ENCODE results near the gene SLC6A11.

The SLC6A11 gene

GRCh38 chr3:10839167-10839566, 23.1 kb downstream of the SLC6A11 start:
- Histone ChIP-seq H3K27me3 (ENCODE audit: control insufficient read depth in 1 of 2, insufficient read depth in 2 of 2, low read length in 2 of 2) (peaks cover 2 to 3% of the 10 kb centered on the region in 2 donors), H3K36me3 (ENCODE audit: control insufficient read depth in 2 of 2, insufficient read depth in 2 of 2, low read length in 2 of 2) (no peaks in the 10 kb centered on the region), H3K9ac (ENCODE audit: low read length in 2 of 2) (no peak overlapping the region), H3K9me3 (ENCODE audit: control insufficient read depth in 2 of 2, low read length in 2 of 2) (no peaks in the 10 kb centered on the region), H3K4me3 (ENCODE audit: low read length in 2 of 2) (no peak overlapping the region), H3K27ac (ENCODE audit: low read length) (no peak overlapping the region), H3K4me1 (ENCODE audit: control insufficient read depth, insufficient read depth, low read length) (peaks cover 7% of the 10 kb centered on the region)

GRCh38 chr3:10841100-10841499, 25.1 kb downstream of the SLC6A11 start:
- H3K4me1 ChIP-seq (ENCODE audit: control insufficient read depth, insufficient read depth, low read length) = peaks cover 7% of the 10 kb centered on the region
- no peaks in the 10 kb centered on the region for H3K9me3 ChIP-seq (ENCODE audit: control insufficient read depth in 2 of 2, low read length in 2 of 2)
- H3K4me3 ChIP-seq (ENCODE audit: low read length in 2 of 2) = no peak overlapping the region
- H3K9ac ChIP-seq (ENCODE audit: low read length in 2 of 2) = no peak overlapping the region
- peaks cover 0 to under 1% of the 10 kb centered on the region in 2 donors for H3K27me3 ChIP-seq (ENCODE audit: control insufficient read depth in 1 of 2, insufficient read depth in 2 of 2, low read length in 2 of 2)
- no peak overlapping the region for H3K27ac ChIP-seq (ENCODE audit: low read length)
- H3K36me3 ChIP-seq (ENCODE audit: control insufficient read depth in 2 of 2, insufficient read depth in 2 of 2, low read length in 2 of 2) = no peaks in the 10 kb centered on the region

- Histone ChIP-seq H3K27ac (ENCODE audit: low read length) (no peak overlapping the region), H3K9me3 (ENCODE audit: control insufficient read depth in 2 of 2, low read length in 2 of 2) (no peaks in the 10 kb centered on the region), H3K4me3 (ENCODE audit: low read length in 2 of 2) (no peak overlapping the region), H3K36me3 (ENCODE audit: control insufficient read depth in 2 of 2, insufficient read depth in 2 of 2, low read length in 2 of 2) (no peaks in the 10 kb centered on the region), H3K27me3 (ENCODE audit: control insufficient read depth in 1 of 2, insufficient read depth in 2 of 2, low read length in 2 of 2) (peaks cover 0 to 4% of the 10 kb centered on the region in 2 donors), H3K4me1 (ENCODE audit: control insufficient read depth, insufficient read depth, low read length) (no peaks in the 10 kb centered on the region), H3K9ac (ENCODE audit: low read length in 2 of 2) (no peak overlapping the region)
Measured at GRCh38 chr3:10843378-10843777, 27.4 kb downstream of the SLC6A11 start.

GRCh38 chr3:10845001-10845761, 29.2 kb downstream of the SLC6A11 start:
- H3K9me3 ChIP-seq (ENCODE audit: control insufficient read depth in 2 of 2, low read length in 2 of 2) = no peaks in the 10 kb centered on the region
- H3K27ac ChIP-seq (ENCODE audit: low read length) = no peak overlapping the region
- no peak overlapping the region for H3K4me3 ChIP-seq (ENCODE audit: low read length in 2 of 2)
- no peaks in the 10 kb centered on the region for H3K36me3 ChIP-seq (ENCODE audit: control insufficient read depth in 2 of 2, insufficient read depth in 2 of 2, low read length in 2 of 2)
- peaks cover 0 to 4% of the 10 kb centered on the region in 2 donors for H3K27me3 ChIP-seq (ENCODE audit: control insufficient read depth in 1 of 2, insufficient read depth in 2 of 2, low read length in 2 of 2)
- H3K4me1 ChIP-seq (ENCODE audit: control insufficient read depth, insufficient read depth, low read length) = no peaks in the 10 kb centered on the region
- no peak overlapping the region for H3K9ac ChIP-seq (ENCODE audit: low read length in 2 of 2)

- no peaks in the 10 kb centered on the region for H3K36me3 ChIP-seq (ENCODE audit: control insufficient read depth in 2 of 2, insufficient read depth in 2 of 2, low read length in 2 of 2)
- no peak overlapping the region for H3K4me3 ChIP-seq (ENCODE audit: low read length in 2 of 2)
- H3K9ac ChIP-seq (ENCODE audit: low read length in 2 of 2) = no peak overlapping the region
- H3K27ac ChIP-seq (ENCODE audit: low read length) = no peak overlapping the region
- H3K9me3 ChIP-seq (ENCODE audit: control insufficient read depth in 2 of 2, low read length in 2 of 2) = no peaks in the 10 kb centered on the region
- no peaks in the 10 kb centered on the region for H3K4me1 ChIP-seq (ENCODE audit: control insufficient read depth, insufficient read depth, low read length)
- peaks cover 0 to 4% of the 10 kb centered on the region in 2 donors for H3K27me3 ChIP-seq (ENCODE audit: control insufficient read depth in 1 of 2, insufficient read depth in 2 of 2, low read length in 2 of 2)
Measured at GRCh38 chr3:10845839-10846656, 30.0 kb downstream of the SLC6A11 start.

GRCh38 chr3:10846657-10846975, 30.6 kb downstream of the SLC6A11 start:
- Histone ChIP-seq H3K4me1 (ENCODE audit: control insufficient read depth, insufficient read depth, low read length) (no peaks in the 10 kb centered on the region), H3K36me3 (ENCODE audit: control insufficient read depth in 2 of 2, insufficient read depth in 2 of 2, low read length in 2 of 2) (no peaks in the 10 kb centered on the region), H3K27ac (ENCODE audit: low read length) (no peak overlapping the region), H3K9me3 (ENCODE audit: control insufficient read depth in 2 of 2, low read length in 2 of 2) (no peaks in the 10 kb centered on the region), H3K9ac (ENCODE audit: low read length in 2 of 2) (no peak overlapping the region), H3K27me3 (ENCODE audit: control insufficient read depth in 1 of 2, insufficient read depth in 2 of 2, low read length in 2 of 2) (peaks cover 0 to 4% of the 10 kb centered on the region in 2 donors), H3K4me3 (ENCODE audit: low read length in 2 of 2) (no peak overlapping the region)

- no peaks in the 10 kb centered on the region for H3K4me1 ChIP-seq (ENCODE audit: control insufficient read depth, insufficient read depth, low read length)
- H3K27ac ChIP-seq (ENCODE audit: low read length) = no peak overlapping the region
- no peak overlapping the region for H3K9ac ChIP-seq (ENCODE audit: low read length in 2 of 2)
- peaks cover 0 to 4% of the 10 kb centered on the region in 2 donors for H3K27me3 ChIP-seq (ENCODE audit: control insufficient read depth in 1 of 2, insufficient read depth in 2 of 2, low read length in 2 of 2)
- no peaks in the 10 kb centered on the region for H3K36me3 ChIP-seq (ENCODE audit: control insufficient read depth in 2 of 2, insufficient read depth in 2 of 2, low read length in 2 of 2)
- no peak overlapping the region for H3K4me3 ChIP-seq (ENCODE audit: low read length in 2 of 2)
- H3K9me3 ChIP-seq (ENCODE audit: control insufficient read depth in 2 of 2, low read length in 2 of 2) = no peaks in the 10 kb centered on the region
Measured at GRCh38 chr3:10848261-10848660, 32.2 kb downstream of the SLC6A11 start.

- Histone ChIP-seq H3K27ac (ENCODE audit: low read length) (no peak overlapping the region), H3K9ac (ENCODE audit: low read length in 2 of 2) (no peak overlapping the region), H3K9me3 (ENCODE audit: control insufficient read depth in 2 of 2, low read length in 2 of 2) (no peaks in the 10 kb centered on the region), H3K4me1 (ENCODE audit: control insufficient read depth, insufficient read depth, low read length) (no peaks in the 10 kb centered on the region), H3K4me3 (ENCODE audit: low read length in 2 of 2) (no peak overlapping the region), H3K36me3 (ENCODE audit: control insufficient read depth in 2 of 2, insufficient read depth in 2 of 2, low read length in 2 of 2) (no peaks in the 10 kb centered on the region), H3K27me3 (ENCODE audit: control insufficient read depth in 1 of 2, insufficient read depth in 2 of 2, low read length in 2 of 2) (peaks cover 0 to 6% of the 10 kb centered on the region in 2 donors)
Measured at GRCh38 chr3:10852066-10852808, 36.2 kb downstream of the SLC6A11 start.

- no peaks in the 10 kb centered on the region for H3K4me1 ChIP-seq (ENCODE audit: control insufficient read depth, insufficient read depth, low read length)
- no peak overlapping the region for H3K27ac ChIP-seq (ENCODE audit: low read length)
- no peak overlapping the region for H3K9ac ChIP-seq (ENCODE audit: low read length in 2 of 2)
- peaks cover 0 to 1% of the 10 kb centered on the region in 2 donors for H3K9me3 ChIP-seq (ENCODE audit: control insufficient read depth in 2 of 2, low read length in 2 of 2)
- H3K4me3 ChIP-seq (ENCODE audit: low read length in 2 of 2) = no peak overlapping the region
- peaks cover 0 to 6% of the 10 kb centered on the region in 2 donors for H3K27me3 ChIP-seq (ENCODE audit: control insufficient read depth in 1 of 2, insufficient read depth in 2 of 2, low read length in 2 of 2)
- no peaks in the 10 kb centered on the region for H3K36me3 ChIP-seq (ENCODE audit: control insufficient read depth in 2 of 2, insufficient read depth in 2 of 2, low read length in 2 of 2)
Measured at GRCh38 chr3:10855083-10855870, 39.2 kb downstream of the SLC6A11 start.

All from stomach smooth muscle (tissue), 2 donors.